GM19023 (cell line): ENCODE measurements around the gene FCHSD2.

ENCODE experiments used
- ATAC-seq: cut with Tn5 transposase; IDR thresholded peaks from one replicate; pipeline ENCODE4 v1.9.1; 2021; ENCODE audit warnings: mild to moderate bottlenecking, moderate library complexity; ENCODE audit not compliant: unreplicated experiment

The FCHSD2 gene

DNA sequence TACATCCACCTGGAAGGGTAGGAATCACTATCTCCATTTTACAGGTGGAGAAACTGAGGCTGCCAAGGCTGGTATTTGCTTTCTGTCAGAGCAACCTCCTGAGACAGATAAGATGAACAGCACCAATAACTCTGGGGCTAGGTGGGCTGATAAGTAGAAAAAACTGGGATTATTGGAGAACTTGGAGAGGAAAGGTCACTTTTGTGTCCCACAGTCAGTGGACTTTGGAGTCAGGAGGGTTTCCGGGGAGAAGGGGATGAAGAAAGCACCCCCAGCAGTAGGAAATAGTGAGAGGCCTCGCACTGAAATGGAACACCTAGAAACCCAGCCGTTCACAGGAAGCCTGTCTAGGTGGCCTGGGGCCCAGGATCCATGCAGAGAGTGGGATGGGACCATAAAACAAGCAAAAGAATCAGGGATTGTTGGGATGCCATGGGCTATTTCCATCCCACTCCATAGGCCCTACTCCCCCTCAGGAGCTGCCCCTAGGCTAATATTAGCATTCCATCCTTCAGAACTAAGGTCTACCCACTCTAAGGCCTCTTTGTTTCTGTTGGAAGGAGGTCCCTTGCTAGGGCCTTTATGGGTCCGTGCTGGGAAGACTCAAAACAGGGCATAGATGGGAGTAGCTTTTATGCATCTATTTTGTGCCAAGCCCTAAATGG, 31.0 kb upstream of the FCHSD2 start:
- ATAC-seq = no peak

GRCh38 chr11:73171436-73172161, 29.5 kb upstream of the FCHSD2 start:
- ATAC-seq = no peak

DNA sequence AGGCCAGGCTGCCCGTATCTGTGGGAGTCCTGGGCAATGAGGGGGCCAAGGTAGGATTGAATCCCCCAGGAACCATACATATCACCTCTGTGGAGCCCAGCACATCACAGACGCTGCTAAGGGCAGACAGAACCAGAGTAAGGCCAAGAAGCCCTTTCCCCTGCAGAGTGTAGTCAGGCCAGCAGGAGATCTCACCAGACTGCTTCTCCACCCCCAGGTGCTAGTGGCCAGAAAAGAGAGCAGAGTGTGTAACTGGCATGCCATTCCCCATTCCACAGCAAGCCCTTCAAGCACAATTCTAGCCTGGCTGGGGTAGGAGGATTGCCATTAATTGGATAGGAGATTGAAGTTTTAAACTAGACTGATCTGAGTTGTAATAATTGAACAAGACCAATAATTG, 28.0 kb upstream of the FCHSD2 start:
- ATAC-seq = no peak

DNA sequence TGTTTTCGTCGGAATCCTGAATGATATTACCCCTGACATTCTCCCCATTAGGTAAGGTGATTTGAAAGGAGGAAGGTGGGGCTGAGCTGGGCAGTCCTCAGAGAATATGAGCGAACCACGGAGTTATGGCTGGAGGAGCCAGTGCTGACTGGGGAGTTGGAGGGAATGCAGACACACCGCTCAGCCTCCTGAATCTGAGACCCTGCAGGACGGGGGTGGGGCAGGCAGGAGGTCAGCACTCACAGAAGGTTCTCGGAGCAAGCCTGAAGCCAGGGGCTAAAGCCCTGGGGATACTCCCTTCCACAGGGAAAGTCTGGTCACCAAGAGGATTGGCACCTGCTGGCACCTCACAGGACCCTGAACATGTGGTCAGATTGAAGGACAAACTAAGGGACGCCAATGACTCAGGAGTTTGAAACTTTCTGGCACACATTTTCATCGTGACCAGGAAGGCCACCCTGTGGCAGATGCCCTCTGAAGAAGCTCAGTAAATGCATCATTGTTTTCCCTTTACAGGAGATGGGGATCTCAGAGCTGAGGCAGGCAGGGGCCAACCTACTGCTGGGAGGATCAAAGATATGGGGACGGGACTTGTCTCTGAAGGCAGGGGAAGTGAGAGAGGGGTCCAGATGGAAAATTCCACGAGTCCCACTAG, 26.9 kb upstream of the FCHSD2 start:
- no peak for ATAC-seq

DNA sequence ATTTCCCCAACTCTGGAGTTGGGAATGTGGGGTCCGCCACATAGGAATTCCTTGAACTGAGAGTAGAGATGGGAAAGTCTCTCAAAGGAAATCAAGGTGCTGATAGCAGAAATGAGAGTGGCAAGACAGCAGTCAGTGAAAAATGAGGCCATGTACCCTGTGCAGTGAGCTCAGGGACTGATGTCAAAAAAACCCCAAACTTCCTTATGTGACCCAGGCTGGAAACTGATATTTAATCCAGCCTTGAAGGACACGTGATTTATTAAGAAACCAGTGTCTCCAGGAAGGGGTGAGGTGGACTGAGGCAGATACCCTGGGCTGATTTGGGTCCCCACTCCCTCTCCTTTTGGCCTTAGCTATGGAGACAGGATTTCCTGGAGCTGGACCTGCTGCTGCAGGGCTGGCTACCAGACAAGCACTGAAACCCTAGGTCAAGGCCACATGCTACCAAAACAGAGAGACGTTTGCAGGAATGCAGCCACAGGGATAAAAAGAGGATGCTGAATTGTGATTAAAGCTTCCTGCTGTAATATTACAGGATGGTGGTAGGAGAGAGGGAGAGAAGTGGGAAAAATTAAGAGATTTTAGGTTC, 25.3 kb upstream of the FCHSD2 start:
- no peak for ATAC-seq

- ATAC-seq = no peak
Measured at GRCh38 chr11:73164803-73165540, 22.9 kb upstream of the FCHSD2 start.

GRCh38 chr11:73163638-73164174, 21.6 kb upstream of the FCHSD2 start:
- ATAC-seq = no peak

DNA sequence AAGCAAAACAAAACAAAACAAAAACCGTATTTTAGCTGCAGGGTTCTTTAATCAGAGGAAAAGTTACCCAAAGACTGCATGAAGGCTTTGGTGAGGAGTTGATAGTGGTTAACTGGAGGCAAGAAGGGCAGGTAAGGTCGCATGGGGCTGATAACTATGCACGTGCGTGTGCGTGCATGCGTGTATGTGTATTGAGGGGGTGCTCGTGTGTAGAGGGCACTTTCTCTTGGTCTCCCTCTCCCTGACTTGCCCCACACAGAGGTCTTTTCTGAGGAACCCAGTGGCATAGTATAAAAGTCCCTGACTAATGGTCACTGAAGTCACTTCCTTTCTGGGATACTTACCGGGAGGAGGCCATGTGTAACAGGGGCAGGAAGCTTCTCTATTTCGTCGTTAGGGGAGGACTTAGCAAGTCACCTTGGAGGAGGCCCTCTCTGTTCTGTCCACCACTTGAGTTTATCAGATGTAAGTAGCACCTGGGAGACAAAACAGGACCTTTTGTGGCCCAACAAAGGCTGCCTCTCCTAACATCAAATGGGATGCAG, 20.1 kb upstream of the FCHSD2 start:
- no peak for ATAC-seq

DNA sequence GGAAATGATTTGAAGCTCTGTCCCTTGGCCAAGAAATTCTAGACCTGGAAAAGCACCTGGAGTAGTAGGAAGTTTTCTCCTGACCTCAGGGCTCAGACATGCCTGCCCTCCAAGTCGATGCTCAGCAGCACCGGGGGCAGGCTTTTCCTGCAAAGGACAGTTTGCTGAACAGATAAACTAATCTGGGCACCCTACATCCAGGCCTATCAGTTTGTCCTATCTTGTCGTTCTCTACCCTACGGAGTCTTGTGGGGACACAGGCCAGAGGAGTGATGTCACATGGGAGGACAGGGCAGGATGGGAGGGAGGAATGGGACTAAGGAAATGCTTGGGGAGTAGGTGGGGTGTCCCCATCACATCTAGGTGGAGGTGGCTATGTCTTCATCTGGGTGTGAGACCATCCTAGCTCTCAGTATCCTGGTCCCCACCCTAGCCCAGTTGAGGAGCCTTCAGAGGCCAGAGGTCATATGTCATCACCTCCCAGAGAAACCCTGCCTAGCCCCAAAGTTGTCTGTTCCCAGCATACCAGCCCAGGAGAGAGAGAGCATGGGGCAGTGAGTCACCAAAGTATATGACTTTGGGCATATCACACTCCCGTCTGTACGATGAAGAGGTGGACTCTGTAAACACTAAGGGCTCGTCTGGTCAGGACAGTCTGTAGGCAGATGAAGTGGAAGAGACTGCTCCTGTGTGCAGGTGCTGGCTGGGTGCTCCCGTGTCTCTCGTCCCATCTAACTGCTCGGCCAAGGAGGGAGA, 18.1 kb upstream of the FCHSD2 start:
- ATAC-seq = no peak

- no peak for ATAC-seq
Measured at GRCh38 chr11:73159297-73159696, 17.2 kb upstream of the FCHSD2 start.

GRCh38 chr11:73158356-73159051, 16.4 kb upstream of the FCHSD2 start:
- ATAC-seq = no peak

DNA sequence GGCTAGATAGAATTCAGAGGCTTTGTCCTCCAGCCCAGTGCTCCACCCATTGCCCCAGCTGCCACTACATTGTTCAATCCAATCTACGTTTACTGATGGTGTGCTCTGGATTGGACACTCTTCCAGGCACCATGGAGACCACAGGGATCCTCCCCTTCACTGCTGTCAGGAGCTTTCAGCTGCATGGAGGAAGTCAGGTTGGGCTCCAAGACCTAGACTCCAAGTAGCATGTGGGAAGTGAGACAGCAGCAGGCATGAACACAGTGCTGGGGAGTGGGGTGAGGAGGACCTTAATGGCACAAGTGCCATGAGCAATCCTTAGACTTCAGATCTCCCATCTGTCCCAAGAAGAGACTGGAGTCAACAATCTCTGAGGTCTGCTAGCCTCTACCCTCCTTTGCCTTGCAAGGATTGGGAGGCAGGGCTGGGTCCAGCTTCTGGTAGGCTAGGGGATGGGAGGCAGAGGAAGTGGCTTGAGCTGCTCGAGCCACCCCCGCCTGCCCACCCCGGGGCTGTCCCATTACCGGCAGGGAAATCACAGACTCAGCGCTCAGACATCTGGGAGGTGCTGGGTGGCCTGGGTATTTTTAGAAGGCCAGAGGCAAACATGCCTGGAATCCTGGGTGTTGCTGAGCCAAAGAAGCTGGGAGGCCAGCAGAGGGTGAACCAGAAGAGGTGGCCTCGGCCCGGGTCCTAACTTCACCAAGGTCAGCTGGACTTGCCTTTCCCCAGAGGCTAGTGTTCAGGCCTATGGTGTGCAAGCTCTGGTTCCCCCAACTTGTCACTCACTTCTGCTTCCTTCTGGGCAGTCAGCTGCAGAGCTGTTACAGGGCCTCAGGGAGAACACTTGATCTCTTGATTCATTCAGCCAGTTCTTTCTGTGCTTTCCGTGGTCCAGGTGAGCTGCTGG, 15.2 kb upstream of the FCHSD2 start:
- peak; percentile 39 for ATAC-seq

- no peak for ATAC-seq
Measured at GRCh38 chr11:73156686-73157085, 14.6 kb upstream of the FCHSD2 start.

GRCh38 chr11:73156114-73156513, 14.0 kb upstream of the FCHSD2 start:
- ATAC-seq = no peak

DNA sequence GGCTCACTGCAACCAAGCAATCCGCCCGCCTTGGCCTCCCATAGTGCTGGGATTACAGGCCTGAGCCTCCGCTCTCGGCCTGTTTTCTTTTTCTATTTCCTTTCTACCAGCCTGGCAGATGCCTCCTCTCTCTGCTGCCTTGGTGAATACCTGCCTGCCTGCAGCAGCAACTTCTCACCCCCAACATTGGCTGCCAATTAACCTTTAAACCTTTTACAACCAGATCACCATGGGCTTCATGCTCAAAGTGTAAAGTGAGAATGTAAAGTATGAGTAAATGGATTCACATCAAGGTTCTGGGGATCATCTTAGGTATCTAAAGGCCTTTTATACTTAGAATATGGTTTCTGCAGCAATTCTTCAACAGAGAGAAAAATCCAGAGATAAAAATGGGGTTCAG, 13.0 kb upstream of the FCHSD2 start:
- no peak for ATAC-seq

DNA sequence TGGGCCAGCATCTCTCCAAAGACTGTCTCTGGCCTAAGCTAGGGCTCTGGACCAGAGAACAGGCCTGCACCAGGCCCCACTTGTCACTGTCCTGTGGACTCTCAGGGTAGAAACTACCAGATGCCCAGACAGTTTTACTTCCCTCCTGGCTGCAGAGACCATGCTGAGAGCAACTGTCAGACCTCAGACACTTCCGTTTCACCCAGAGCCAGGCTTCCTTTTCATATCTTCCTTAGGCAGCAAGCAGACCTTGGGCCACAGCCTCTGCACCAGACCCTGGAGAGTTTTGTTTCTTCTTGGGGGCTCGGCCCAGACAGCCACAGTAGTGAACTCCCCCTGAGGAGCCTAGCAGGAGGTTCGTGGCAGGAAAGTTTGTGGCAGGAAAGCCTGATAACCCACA, 12.1 kb upstream of the FCHSD2 start:
- ATAC-seq = peak; percentile 45

DNA sequence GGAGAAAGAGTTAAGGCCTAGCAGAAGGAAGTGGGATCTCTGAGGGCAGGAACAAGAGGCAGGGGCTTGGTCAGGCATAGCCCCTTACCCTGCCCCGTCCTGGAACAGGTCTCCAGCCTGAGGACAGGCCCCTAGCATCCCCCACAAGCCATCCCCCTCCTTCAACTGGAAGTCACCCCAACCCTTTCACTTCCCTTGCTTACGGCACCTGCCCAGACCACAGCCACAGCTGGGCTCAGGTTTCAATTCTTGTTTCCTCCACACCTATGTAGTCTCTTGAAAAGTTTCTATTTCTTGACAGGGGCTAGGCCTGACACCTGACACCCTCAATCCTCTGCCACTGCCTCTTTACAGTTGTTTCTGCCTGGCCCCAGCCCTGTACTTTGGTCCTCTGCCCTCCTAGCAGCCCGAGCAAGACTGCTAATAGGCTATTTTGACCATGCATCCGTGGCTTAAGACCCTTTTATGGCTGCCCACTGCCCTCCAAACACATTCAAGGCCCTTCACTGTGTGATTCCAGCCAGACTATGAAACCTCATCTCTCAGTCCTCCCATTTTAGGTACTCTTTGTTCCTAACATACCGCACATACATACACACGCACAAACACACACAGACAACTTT, 10.9 kb upstream of the FCHSD2 start:
- ATAC-seq = peak; percentile 65
